SHP77 (cell line): Measurements from ENCODE around the gene ZBTB8OS.

ENCODE experiments used
- DNase-seq, 2 experiments: peaks; one replicate each; lab custom pipeline; 2025; lab: John Stamatoyannopoulos, UW

Gene ZBTB8OS

GRCh38 chr1:32611859-32612188, 38.5 kb downstream of the ZBTB8OS start:
- DNase-seq: no peak

DNA sequence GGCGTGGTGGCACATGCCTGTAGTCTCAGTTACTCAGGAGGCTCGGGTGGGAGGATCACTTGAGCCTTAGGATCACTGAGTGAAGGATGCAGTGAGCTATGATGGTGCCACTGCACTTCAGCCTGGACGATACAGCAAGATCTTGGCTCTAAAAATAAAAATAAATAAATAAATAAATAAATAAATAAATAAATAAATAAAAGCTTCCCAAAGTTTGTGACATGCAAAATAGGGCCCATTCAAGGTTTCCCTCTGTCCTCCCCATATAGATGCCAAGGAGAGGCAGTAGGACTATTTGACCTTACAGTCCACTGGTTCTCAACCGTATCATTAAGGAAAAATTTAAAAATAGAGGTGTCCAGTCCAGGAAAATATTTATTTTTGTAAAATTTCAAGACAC, 41.2 kb downstream of the ZBTB8OS start:
- no peak for DNase-seq

DNA sequence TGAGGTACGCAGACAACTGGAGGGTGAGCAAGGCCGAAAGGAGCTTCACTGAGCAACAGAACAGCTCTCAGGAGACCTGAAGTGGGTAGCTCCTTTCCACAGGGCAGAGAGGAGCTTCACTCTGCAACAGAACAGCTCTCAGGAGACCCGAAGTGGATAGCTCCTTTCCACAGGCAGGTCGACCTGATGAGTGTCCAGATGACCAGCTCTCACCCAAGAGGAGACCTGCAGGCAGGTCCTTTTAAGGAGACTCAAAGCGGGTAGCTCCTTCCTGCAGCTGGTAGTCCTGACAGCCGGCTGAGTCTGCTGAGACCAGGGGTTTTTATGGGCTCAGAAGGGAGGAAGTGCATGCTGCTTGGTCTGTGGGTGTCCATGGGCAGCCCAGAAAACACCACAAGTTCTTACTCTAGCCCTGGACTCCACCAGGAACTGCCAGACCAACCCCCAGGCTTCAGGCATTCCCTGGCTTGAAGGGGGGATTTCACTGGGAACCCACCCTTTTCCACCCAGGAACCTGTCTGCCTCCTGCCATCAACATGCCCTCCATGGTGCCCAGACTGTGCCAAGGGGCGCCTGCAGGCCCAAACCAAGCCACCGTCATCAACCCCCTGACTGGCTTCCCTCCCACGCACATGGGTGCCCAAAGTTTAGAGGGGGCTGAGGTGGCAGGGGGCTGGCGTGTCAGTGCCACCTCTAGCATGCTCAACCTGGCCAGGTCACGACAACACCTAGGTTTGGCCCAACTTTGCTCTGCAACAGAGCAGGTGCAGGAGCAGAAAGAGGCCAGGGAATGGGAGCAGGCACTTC, 43.6 kb downstream of the ZBTB8OS start:
- DNase-seq: no peak

DNA sequence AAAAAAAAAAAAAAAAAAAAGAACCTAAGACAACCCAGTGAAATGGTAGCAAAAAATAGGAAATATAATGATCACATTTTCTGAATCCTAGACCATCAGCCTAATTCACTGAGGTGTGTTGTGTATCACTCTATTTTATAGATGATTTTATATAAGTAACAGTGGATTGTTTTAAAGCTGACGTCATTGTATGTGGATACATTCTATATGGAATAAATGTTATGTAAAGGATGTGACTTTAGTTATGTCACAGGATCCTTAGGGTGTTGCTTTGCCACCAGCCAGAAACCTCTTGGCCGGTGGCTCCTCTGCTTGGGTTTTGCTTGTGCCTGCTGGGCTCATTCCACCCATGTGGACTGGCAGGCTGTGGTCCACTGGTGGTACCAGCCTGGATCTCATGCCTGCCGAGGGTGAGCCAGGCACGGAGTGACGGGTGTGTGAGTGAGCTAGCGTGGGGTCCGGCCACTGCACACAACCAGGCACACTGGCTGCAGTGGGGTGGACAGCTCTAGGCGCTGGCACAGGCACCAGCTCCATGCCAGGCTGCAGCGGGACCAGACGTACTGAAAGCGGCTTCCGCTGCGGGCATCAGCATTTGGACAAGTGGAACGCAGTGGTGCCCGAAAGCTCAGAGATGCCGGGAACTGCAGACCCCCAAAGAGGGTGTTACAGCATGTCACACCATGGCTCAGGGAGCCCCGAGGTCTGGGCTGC, 44.5 kb downstream of the ZBTB8OS start:
- no peak for DNase-seq

GRCh38 chr1:32600034-32600433, 50.3 kb downstream of the ZBTB8OS start:
- DNase-seq: no peak

GRCh38 chr1:32592943-32593342, 57.4 kb downstream of the ZBTB8OS start:
- DNase-seq: no peak

GRCh38 chr1:32580348-32581017, 69.9 kb downstream of the ZBTB8OS start:
- no peak for DNase-seq
